OCI-LY1 (cell line): Measurements from ENCODE around the gene SLC39A9.
"Not testable (repeated sequence)": the region's sequence is repeated elsewhere in the genome, so short reads cannot be mapped to it uniquely, and the experiment has no call there.

Experiments
- H2AFZ ChIP-seq: fragments of 200-600 bp; sonication (generic), shearing (Covaris generic); 2 replicates; pipeline ENCODE4 v1.6.0; 2014; ENCODE audit warnings: antibody characterized with exemption, mild to moderate bottlenecking, low read length
- H3F3A ChIP-seq: fragments of 200-600 bp; sonication (generic), shearing (Covaris generic); 2 replicates; pipeline ENCODE4 v1.6.0; 2014; ENCODE audit warnings: mild to moderate bottlenecking, antibody characterized with exemption, low read length, moderate library complexity; ENCODE audit not compliant: insufficient read depth
- H3K27ac ChIP-seq: fragments of 200-600 bp; sonication (generic); 2 replicates; pipeline ENCODE4 v1.5.1; 2014; ENCODE audit warnings: low read length, mixed run types, mild to moderate bottlenecking, low read depth; ENCODE audit not compliant: poor library complexity, severe bottlenecking
- H3K27me3 ChIP-seq: fragments of 200-600 bp; sonication (generic); 2 replicates; pipeline ENCODE4 v1.6.0; 2014; ENCODE audit warnings: antibody characterized with exemption, mild to moderate bottlenecking, low read length, moderate library complexity; ENCODE audit not compliant: insufficient read depth
- H3K36me3 ChIP-seq: fragments of 200-600 bp; sonication (generic); 2 replicates; pipeline ENCODE4 v1.6.1; 2014; ENCODE audit warnings: mild to moderate bottlenecking, antibody characterized with exemption, low read length, moderate library complexity, mixed read lengths; ENCODE audit not compliant: insufficient read depth
- H3K4me1 ChIP-seq: fragments of 200-600 bp; sonication (generic); 2 replicates; pipeline ENCODE4 v1.5.1; 2014; ENCODE audit warnings: mild to moderate bottlenecking, low read length, moderate library complexity; ENCODE audit not compliant: insufficient read depth, severe bottlenecking
- H3K4me2 ChIP-seq: fragments of 200-600 bp; sonication (generic), shearing (Covaris generic); 2 replicates; pipeline ENCODE4 v1.6.1; 2014; ENCODE audit warnings: low read length
- H3K4me3 ChIP-seq: fragments of 200-600 bp; sonication (generic); 2 replicates; pipeline ENCODE4 v1.5.1; 2014; ENCODE audit warnings: low read length, low read depth, mild to moderate bottlenecking, mixed read lengths; ENCODE audit not compliant: poor library complexity, severe bottlenecking
- H3K79me2 ChIP-seq: fragments of 200-600 bp; shearing (Covaris generic); 2 replicates; pipeline ENCODE4 v1.6.1; 2016; ENCODE audit warnings: mixed run types, low read length, mixed read lengths; ENCODE audit not compliant: insufficient read depth
- H3K9ac ChIP-seq: fragments of 200-600 bp; sonication (generic), shearing (Covaris generic); 2 replicates; pipeline ENCODE4 v1.6.1; 2014; ENCODE audit warnings: mild to moderate bottlenecking, low read length, mixed read lengths
- H3K9me2 ChIP-seq: fragments of 200-600 bp; sonication (generic), shearing (Covaris generic); 2 replicates; pipeline ENCODE4 v1.6.1; 2014; ENCODE audit warnings: low read depth, mild to moderate bottlenecking, low read length, mixed read lengths
- H3K9me3 ChIP-seq: fragments of 200-600 bp; shearing (Covaris generic); 2 replicates; pipeline ENCODE4 v1.6.1; 2014; ENCODE audit warnings: low read length, mixed read lengths
- H4K20me1 ChIP-seq: fragments of 200-600 bp; sonication (generic), shearing (Covaris generic); 2 replicates; pipeline ENCODE4 v1.6.0; 2016; ENCODE audit warnings: mild to moderate bottlenecking, low read length; ENCODE audit not compliant: insufficient read depth
- CTCF ChIP-seq: fragments of 200-600 bp; sonication (generic), shearing (Covaris generic); IDR thresholded peaks from 2 replicates; pipeline ENCODE4 v1.5.1; 2017; ENCODE audit warnings: mild to moderate bottlenecking, antibody characterized with exemption, low read length, moderate library complexity, mixed read lengths
- EZH2 ChIP-seq: fragments of 200-600 bp; sonication (generic), shearing (Covaris generic); IDR thresholded peaks from 2 replicates; pipeline ENCODE4 v1.8.0; 2017; ENCODE audit warnings: borderline replicate concordance, mixed run types, mild to moderate bottlenecking, antibody characterized with exemption, low read length, moderate library complexity, mixed read lengths

SLC39A9 gene

GRCh38 chr14:69473260-69473659, 74.8 kb downstream of the SLC39A9 start:
- Histone ChIP-seq H3K27me3 (no peaks in the 10 kb centered on the region), H3K9me2 (no peaks in the 10 kb centered on the region), H3K79me2 (no peaks in the 10 kb centered on the region), H3K4me3 (no peak overlapping the region), H3K9ac (no peak overlapping the region), H3K4me1 (no peaks in the 10 kb centered on the region), H3F3A (no peaks in the 10 kb centered on the region), H3K36me3 (no peaks in the 10 kb centered on the region), H3K4me2 (no peak overlapping the region), H3K9me3 (no peaks in the 10 kb centered on the region), H3K27ac (no peak overlapping the region), H2AFZ (no peak overlapping the region), H4K20me1 (no peaks in the 10 kb centered on the region)
- TF ChIP-seq EZH2 (no peak), CTCF (no peak)

- Histone ChIP-seq H3K4me1 (no peaks in the 10 kb centered on the region), H3K36me3 (no peaks in the 10 kb centered on the region), H3F3A (no peaks in the 10 kb centered on the region), H3K9me3 (no peaks in the 10 kb centered on the region), H3K9ac (no peak overlapping the region), H3K27ac (no peak overlapping the region), H3K4me2 (no peak overlapping the region), H3K4me3 (no peak overlapping the region), H2AFZ (no peak overlapping the region), H4K20me1 (no peaks in the 10 kb centered on the region), H3K9me2 (no peaks in the 10 kb centered on the region), H3K27me3 (no peaks in the 10 kb centered on the region), H3K79me2 (no peaks in the 10 kb centered on the region)
- TF ChIP-seq CTCF = no peak
- TF ChIP-seq EZH2 = no peak
These were observed 75.5 kb downstream of the SLC39A9 start for GRCh38 chr14:69473946-69474345.

GRCh38 chr14:69475194-69475818, 76.8 kb downstream of the SLC39A9 start:
- no peaks in the 10 kb centered on the region for H3K79me2 ChIP-seq
- H3K9me2 ChIP-seq = no peaks in the 10 kb centered on the region
- no peak overlapping the region for H3K27ac ChIP-seq
- no peaks in the 10 kb centered on the region for H3F3A ChIP-seq
- H4K20me1 ChIP-seq = no peaks in the 10 kb centered on the region
- no peak overlapping the region for H3K9ac ChIP-seq
- no peaks in the 10 kb centered on the region for H3K9me3 ChIP-seq
- H3K4me3 ChIP-seq = no peak overlapping the region
- TF ChIP-seq CTCF = peak; percentile 64
- no peak for TF ChIP-seq EZH2
- H3K4me2 ChIP-seq = no peak overlapping the region
- no peaks in the 10 kb centered on the region for H3K4me1 ChIP-seq
- no peaks in the 10 kb centered on the region for H3K36me3 ChIP-seq
- H2AFZ ChIP-seq = no peak overlapping the region
- no peaks in the 10 kb centered on the region for H3K27me3 ChIP-seq

GRCh38 chr14:69476824-69477450, 78.4 kb downstream of the SLC39A9 start:
- not testable (repeated sequence) for H2AFZ ChIP-seq, H3K4me3 ChIP-seq, H3K9ac ChIP-seq, H3K9me2 ChIP-seq, H3K4me2 ChIP-seq, H3K9me3 ChIP-seq, H3K36me3 ChIP-seq, H3K4me1 ChIP-seq, H3F3A ChIP-seq, H3K79me2 ChIP-seq, H3K27me3 ChIP-seq, H4K20me1 ChIP-seq, H3K27ac ChIP-seq

GRCh38 chr14:69478055-69478454, 79.6 kb downstream of the SLC39A9 start:
- not testable (repeated sequence) for H3K4me2 ChIP-seq, H3K4me3 ChIP-seq, H3K27ac ChIP-seq, H3K27me3 ChIP-seq, H3K9ac ChIP-seq, H2AFZ ChIP-seq, H3K4me1 ChIP-seq, H3K36me3 ChIP-seq, H4K20me1 ChIP-seq, H3F3A ChIP-seq, H3K79me2 ChIP-seq, H3K9me3 ChIP-seq, H3K9me2 ChIP-seq
